GM12864 (cell line): ENCODE data around the gene DOCK3.
"Not testable (repeated sequence)": the region's sequence is repeated elsewhere in the genome, so short reads cannot be mapped to it uniquely, and the experiment has no call there.

Experiments
- DNase-seq: peaks from one replicate; pipeline ENCODE4 v3.0.0-alpha.2; 2011; ENCODE audit warnings: low read depth
- H3K4me3 ChIP-seq: 2 replicates; pipeline ENCODE4 v1.5.1; 2011; ENCODE audit warnings: mild to moderate bottlenecking, low read depth, low read length, control low read depth
- CTCF ChIP-seq: IDR thresholded peaks from 2 replicates; pipeline ENCODE4 v1.5.1; 2011; ENCODE audit warnings: low read depth, mild to moderate bottlenecking, moderate library complexity, low read length, control low read depth, inconsistent platforms; ENCODE audit errors: missing control alignments

DOCK3 gene

GRCh38 chr3:50792568-50792967, 117.8 kb downstream of the DOCK3 start:
- no peak for TF ChIP-seq CTCF
- no peak for DNase-seq

GRCh38 chr3:50803805-50804204, 129.1 kb downstream of the DOCK3 start:
- not testable (repeated sequence) for DNase-seq, H3K4me3 ChIP-seq

More at GRCh38 chr3:50792568-50792967, 117.8 kb downstream of the DOCK3 start:
- no peak overlapping the region for H3K4me3 ChIP-seq

- not testable (repeated sequence) for DNase-seq, H3K4me3 ChIP-seq
These were observed 129.6 kb downstream of the DOCK3 start for GRCh38 chr3:50804376-50804775.

DNA sequence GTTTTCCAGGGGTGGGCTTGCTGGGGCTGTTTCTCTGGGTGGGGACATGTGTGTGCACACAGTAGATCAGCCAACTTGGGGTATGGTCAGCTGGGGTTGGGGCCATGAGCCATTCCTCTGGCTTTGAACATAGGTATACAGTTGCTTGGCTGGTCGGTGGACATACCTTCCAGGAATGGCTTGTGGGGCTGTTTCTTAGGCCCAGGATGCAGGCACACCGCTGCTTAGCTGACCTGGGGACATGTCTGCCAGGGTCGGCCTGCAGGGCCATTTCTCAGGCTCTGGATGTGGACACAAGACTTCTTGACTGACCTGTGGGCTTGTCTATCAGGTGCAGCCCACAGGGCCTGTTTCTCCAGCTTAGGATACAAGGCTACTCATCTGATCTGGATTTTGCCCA, 130.6 kb downstream of the DOCK3 start:
- no peak for DNase-seq
- TF ChIP-seq CTCF, result no peak
- no peak overlapping the region for H3K4me3 ChIP-seq

GRCh38 chr3:50806031-50806430, 131.3 kb downstream of the DOCK3 start:
- no peak for DNase-seq
- TF ChIP-seq CTCF, result no peak
- H3K4me3 ChIP-seq, result no peak overlapping the region

GRCh38 chr3:50806806-50807205, 132.1 kb downstream of the DOCK3 start:
- no peak for DNase-seq
- no peak overlapping the region for H3K4me3 ChIP-seq

GRCh38 chr3:50807266-50807665, 132.5 kb downstream of the DOCK3 start:
- no peak for TF ChIP-seq CTCF
- no peak for DNase-seq
- H3K4me3 ChIP-seq, result no peak overlapping the region

More at GRCh38 chr3:50806806-50807205, 132.1 kb downstream of the DOCK3 start:
- no peak for TF ChIP-seq CTCF

GRCh38 chr3:50811893-50812292, 137.2 kb downstream of the DOCK3 start:
- no peak for DNase-seq
- H3K4me3 ChIP-seq, result no peak overlapping the region
- no peak for TF ChIP-seq CTCF
